Measurements from ENCODE around the gene TNFRSF14. TPM values are rescaled to one million over a fixed set of nuclear protein-coding genes. Genes with fewer than 3 reads are reported as not detected.

Gene TNFRSF14
- total RNA-seq, 1 experiment from 2014 or later: 24.4 TPM

GRCh38 chr1:2558861-2559260, 2.7 kb downstream of the TNFRSF14 start:
- TF ChIP-seq CTCF (IDR thresholded peaks at IDR 0.05; ENCODE audit: unreplicated experiment): no peak
- intact Hi-C loops (cut with micrococcal nuclease; ENCODE audit: unreplicated experiment): no loop called here
- no peaks in the 10 kb centered on the region for H3K27me3 Mint-ChIP-seq (ENCODE audit: unreplicated experiment)
- peak overlapping the region; percentile 47 for H3K27ac Mint-ChIP-seq (ENCODE audit: unreplicated experiment)
- BruUV-seq (replicated peaks): no TSS peak
- no peak overlapping the region for H3K4me3 Mint-ChIP-seq (ENCODE audit: low read depth, unreplicated experiment)
- H3K36me3 Mint-ChIP-seq (ENCODE audit: insufficient read depth, unreplicated experiment): peaks cover 31% of the 10 kb centered on the region
- no peaks in the 10 kb centered on the region for H3K9me3 Mint-ChIP-seq (ENCODE audit: low read depth, unreplicated experiment)
- peaks cover 8% of the 10 kb centered on the region for H3K4me1 Mint-ChIP-seq (ENCODE audit: low read depth, unreplicated experiment)
- CTCF ChIA-PET: no interaction called here
- no peak for DNase-seq

- Mint-ChIP-seq H3K4me3 (ENCODE audit: low read depth, unreplicated experiment) (no peak overlapping the region), H3K9me3 (ENCODE audit: low read depth, unreplicated experiment) (no peaks in the 10 kb centered on the region), H3K27ac (ENCODE audit: unreplicated experiment) (no peak overlapping the region), H3K27me3 (ENCODE audit: unreplicated experiment) (no peaks in the 10 kb centered on the region), H3K4me1 (ENCODE audit: low read depth, unreplicated experiment) (peaks cover 8% of the 10 kb centered on the region), H3K36me3 (ENCODE audit: insufficient read depth, unreplicated experiment) (peaks cover 31% of the 10 kb centered on the region)
- BruUV-seq (replicated peaks): no TSS peak
- intact Hi-C loops (cut with micrococcal nuclease; ENCODE audit: unreplicated experiment): no loop called here
- TF ChIP-seq CTCF (IDR thresholded peaks at IDR 0.05; ENCODE audit: unreplicated experiment): no peak
- CTCF ChIA-PET: interaction anchor here (0.5 kb wide), 1 partner anchor 60 kb away, joined by 4 read pairs; no protein-coding TSS in a partner anchor
- DNase-seq: no peak
Measured at GRCh38 chr1:2559509-2560298, 3.5 kb downstream of the TNFRSF14 start.

- no peaks in the 10 kb centered on the region for H3K27me3 Mint-ChIP-seq (ENCODE audit: unreplicated experiment)
- H3K4me1 Mint-ChIP-seq (ENCODE audit: low read depth, unreplicated experiment): peaks cover 16% of the 10 kb centered on the region
- CTCF ChIA-PET: interaction anchor here (0.5 to 1.2 kb wide), 2 partner anchors 59 to 136 kb away, joined by 3 to 4 read pairs; no protein-coding TSS in a partner anchor
- no TSS peak for BruUV-seq (replicated peaks)
- H3K36me3 Mint-ChIP-seq (ENCODE audit: insufficient read depth, unreplicated experiment): peaks cover 29% of the 10 kb centered on the region
- DNase-seq: no peak
- no peak overlapping the region for H3K4me3 Mint-ChIP-seq (ENCODE audit: low read depth, unreplicated experiment)
- no peak overlapping the region for H3K27ac Mint-ChIP-seq (ENCODE audit: unreplicated experiment)
- no peaks in the 10 kb centered on the region for H3K9me3 Mint-ChIP-seq (ENCODE audit: low read depth, unreplicated experiment)
- TF ChIP-seq CTCF (IDR thresholded peaks at IDR 0.05; ENCODE audit: unreplicated experiment): no peak
- intact Hi-C loops (cut with micrococcal nuclease; ENCODE audit: unreplicated experiment): no loop called here
Measured at GRCh38 chr1:2560299-2561073, 4.3 kb downstream of the TNFRSF14 start.

- DNase-seq: no peak
- Mint-ChIP-seq H3K36me3 (ENCODE audit: insufficient read depth, unreplicated experiment) (peaks cover 20% of the 10 kb centered on the region), H3K27ac (ENCODE audit: unreplicated experiment) (no peak overlapping the region), H3K9me3 (ENCODE audit: low read depth, unreplicated experiment) (no peaks in the 10 kb centered on the region), H3K4me3 (ENCODE audit: low read depth, unreplicated experiment) (no peak overlapping the region), H3K27me3 (ENCODE audit: unreplicated experiment) (no peaks in the 10 kb centered on the region), H3K4me1 (ENCODE audit: low read depth, unreplicated experiment) (peaks cover 20% of the 10 kb centered on the region)
- TF ChIP-seq CTCF (IDR thresholded peaks at IDR 0.05; ENCODE audit: unreplicated experiment): no peak
- intact Hi-C loops (cut with micrococcal nuclease; ENCODE audit: unreplicated experiment): no loop called here
- BruUV-seq (replicated peaks): no TSS peak
- CTCF ChIA-PET: interaction anchor here (1.2 to 1.6 kb wide), 2 partner anchors 17 to 137 kb away, joined by 3 to 4 read pairs; no protein-coding TSS in a partner anchor
Measured at GRCh38 chr1:2561446-2561845, 5.3 kb downstream of the TNFRSF14 start.

Measured in Calu3 (cell line).